Left hindlimb (tissue), 1 donor: Measurements from ENCODE around the gene ADAMTS17.

Source experiments
- DNase-seq: peaks from one replicate; pipeline ENCODE4 v3.0.0-alpha.2; 2018

The ADAMTS17 gene

DNA sequence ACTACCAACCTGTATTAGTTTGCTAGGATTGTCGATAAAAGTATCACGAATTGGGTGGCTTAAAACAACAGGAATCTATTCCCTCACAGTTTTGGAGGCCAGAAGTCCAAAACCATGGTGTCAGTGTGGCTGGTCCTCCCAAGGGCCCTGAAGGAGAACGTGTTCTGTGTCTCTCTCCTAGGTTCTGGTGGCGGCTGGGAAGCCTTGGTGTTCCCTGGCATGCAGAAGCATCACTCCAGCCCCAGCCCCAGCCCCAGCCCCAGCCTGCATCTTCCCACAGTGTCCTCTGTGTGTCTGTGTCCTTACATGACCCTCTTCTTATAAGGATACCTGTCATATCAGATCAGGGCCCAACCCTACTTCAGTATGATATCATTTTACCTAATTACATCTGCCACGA is 336.1 kb downstream of the ADAMTS17 start:
- no peak for DNase-seq

DNA sequence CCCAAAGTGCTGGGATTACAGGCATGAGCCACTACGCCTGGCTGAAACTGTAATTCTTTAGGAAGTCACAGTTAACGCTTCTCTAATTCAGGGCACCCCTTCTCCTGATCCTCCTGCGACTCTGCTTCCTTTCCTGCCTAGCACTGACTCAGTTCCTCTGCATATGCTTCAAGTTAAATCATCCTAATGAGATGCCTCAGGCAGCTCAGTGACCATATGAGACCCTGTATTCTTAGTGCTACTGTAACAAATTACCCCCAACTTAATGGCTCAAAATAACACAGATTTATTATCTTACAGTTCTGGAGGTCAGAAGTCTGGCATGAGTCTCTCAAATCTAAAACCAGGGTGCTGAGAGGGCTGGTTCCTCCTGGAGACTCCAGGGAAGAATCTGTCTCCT is 336.8 kb downstream of the ADAMTS17 start:
- DNase-seq = no peak

DNA sequence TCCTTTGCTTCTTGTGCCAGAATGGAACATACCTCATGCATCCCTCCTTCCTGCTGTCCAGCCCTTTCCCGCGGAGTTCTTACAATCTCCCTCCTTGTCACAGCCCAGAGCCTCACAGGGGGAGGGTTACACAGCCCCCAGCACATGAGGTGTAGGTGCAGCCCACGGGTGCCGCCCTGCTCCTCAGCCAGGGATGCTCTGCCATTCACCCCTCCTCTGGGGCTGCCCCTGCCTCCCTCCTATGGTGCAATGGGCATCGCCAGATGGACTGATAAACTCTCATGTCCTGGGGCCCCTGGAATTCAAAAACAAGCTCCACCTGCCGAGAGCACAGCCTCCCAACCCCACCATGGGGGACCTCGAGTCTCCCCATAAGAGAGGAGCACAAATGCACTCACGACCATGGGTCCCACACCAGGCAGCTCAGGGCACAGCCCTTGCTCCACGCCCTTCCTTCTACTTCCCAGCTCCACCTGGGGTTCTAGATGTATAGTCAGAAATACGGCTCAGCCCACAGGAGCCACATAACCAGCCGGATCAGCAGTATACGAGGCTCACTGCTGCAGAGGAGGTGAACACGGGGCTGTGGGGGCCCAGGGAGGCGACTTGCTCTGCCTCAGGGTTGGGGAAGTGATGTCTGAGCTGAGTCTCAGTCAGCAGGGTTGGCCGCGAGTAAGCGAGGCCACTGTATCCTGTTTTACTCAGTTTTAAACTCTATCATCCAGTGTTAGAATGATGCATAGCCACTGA is 338.8 kb downstream of the ADAMTS17 start:
- no peak for DNase-seq

DNA sequence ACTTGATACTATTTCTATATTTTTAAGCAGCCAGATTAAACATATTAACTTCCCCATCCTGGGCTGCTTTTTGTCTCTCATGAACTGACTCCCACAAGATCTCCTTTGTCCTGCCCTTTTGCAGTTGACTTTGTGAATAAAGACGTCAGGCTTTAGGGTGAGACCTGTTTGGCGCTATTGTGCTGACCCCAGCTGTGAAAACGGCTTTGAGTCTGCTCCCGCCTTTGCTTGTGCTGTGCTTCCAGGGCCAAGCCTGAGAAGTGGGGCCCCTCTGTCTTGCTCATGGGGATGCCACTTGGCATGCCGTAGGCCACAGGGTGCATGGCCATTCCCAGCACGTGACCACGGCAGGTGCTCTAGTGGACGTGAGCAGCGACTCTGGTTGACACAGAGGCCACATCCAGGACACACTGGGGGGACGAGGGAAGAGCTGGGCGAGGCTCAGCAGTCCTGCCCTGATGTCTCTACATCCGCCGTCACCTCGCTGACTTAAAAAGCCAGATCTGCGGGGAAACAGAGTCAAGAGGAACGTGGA is 339.6 kb downstream of the ADAMTS17 start:
- DNase-seq = no peak

DNA sequence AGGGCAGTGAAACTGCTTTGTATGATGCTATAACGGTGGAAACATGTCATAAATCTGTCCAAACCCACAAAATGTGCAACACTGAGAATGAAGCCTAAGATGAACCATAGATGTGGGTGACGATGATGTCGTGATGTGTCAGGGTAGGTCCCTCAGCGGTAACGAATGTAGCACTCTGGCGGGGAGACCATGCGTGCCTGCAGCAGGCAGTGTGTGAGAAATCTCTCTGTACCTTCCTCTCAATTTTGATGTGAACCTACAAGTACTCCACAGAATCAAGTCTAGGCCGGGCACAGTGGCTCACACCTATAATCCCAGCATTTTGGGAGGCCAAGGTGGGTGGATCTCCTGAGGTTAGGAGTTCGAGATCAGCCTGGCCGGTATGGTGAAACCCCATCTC is 340.4 kb downstream of the ADAMTS17 start:
- DNase-seq = no peak

DNA sequence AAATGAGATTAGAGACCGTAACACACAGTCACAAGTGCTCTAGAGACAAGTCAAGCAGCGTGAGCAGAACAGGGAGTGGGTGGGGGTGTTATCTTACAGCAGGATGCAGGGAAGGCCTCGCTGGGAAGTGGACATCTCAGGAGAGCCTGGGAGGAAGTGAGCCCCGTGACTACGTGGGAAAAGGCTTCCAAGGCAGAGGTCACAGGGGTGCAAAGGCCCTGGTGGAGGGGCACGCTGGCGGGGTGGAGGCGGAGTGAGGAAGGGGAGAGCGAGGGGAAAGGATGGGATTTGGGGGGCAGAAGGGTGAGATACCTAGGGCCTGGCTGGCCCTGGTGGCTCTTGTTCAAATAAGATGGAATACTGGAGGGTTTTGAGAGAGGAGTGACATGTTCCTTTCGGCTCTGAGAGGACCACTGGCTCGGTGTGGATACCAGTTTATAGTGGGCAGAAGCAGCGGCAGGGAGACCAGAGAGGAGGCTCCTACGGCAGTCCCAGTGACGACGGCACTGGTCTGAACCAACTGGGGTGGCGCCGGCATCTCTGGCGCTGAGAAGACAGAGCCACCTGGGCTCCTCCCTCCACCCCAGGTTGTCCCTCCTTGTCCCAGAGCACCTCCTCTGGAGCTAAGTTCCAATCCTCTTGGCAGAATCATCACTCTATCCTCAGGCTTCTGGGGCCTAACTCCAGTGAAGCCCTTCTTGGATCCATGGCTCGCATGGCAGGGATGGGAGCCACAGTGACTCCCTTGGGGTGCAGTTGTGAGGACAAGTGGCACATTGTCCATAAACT is 342.3 kb downstream of the ADAMTS17 start:
- no peak for DNase-seq

DNA sequence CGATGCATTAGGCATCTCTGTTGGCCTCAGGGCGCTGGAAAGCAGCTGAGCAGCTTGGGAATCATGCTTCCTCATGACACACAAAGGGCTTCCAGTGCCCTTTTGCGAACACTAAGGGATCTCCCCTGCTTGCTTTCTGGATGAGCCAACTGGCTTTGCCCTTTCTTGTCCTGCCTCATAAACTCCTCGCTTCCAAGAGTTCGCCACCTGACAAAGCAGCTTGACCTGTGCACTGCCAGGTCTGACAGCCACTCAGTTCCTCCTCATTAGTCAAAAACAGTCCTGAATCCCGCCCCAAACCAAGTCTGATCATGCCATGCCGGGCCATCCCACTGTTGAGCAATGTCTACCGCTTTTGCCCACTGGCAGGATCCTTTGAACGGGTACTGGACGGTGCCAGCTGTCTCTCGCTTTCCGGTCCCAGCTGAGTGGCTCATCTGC is 343.1 kb downstream of the ADAMTS17 start:
- no peak for DNase-seq

DNA sequence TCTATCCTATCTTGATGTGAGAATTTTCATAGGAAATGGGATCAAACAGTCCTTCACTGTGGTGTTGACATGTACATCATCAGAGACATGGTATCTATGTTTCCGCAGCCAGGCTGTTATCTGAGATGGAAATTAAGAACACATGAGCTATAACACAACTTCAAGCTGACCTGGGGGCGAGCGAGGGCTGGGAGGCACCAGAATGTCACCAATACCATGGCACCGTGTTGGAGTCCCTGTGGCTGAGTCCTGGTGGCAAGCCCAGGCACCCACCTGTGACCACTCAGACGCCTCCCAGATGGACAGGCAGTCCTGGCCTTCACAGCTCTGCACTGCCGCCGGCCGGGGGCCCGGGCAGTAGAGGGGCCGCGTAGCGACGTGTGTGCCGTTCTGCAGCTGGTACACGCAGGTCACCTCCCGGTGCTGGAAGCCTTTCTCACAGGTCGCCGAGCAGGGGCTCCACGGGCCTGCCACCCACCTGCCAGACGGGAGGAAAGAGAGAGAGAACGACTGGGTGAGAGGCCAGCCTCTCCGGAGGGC is 344.6 kb downstream of the ADAMTS17 start:
- no peak for DNase-seq

DNA sequence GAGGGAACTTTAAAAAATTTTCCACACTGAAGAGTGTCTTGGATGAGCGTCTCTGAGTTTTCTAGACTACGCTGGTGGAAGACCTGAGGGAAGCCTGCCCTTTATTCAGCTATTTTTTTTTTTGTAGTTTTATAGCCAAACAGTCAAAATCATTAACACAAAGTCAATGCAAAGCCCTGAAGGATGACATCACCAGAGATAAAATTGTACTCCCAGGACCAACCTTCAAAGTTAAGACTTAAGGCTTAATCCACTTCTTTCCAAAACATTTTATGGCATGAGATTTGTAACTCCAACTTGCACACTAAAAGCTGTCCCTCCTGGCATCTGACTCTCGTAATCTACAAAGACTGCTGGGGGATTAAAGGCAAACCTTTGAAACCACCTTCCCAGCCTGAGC is 345.1 kb downstream of the ADAMTS17 start:
- no peak for DNase-seq

DNA sequence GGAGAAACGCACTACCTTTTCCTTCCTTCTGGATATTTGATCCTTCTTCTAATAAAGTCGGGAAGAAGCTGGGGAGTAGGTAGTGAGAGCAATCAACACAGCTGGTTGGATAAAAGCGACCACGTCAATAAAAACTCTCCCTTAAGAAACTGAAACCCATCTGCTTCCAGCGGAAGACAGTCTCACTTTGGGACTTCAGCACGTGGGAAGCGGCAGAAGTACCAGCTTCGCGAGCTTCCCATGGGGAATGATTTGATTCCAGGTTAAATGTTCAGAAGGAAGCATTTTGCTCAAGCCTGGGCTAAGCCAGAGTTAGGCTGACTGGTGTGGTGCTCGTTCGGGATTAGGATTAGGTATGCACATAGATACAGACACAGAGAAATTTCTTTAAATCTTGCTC is 346.2 kb downstream of the ADAMTS17 start:
- no peak for DNase-seq

DNA sequence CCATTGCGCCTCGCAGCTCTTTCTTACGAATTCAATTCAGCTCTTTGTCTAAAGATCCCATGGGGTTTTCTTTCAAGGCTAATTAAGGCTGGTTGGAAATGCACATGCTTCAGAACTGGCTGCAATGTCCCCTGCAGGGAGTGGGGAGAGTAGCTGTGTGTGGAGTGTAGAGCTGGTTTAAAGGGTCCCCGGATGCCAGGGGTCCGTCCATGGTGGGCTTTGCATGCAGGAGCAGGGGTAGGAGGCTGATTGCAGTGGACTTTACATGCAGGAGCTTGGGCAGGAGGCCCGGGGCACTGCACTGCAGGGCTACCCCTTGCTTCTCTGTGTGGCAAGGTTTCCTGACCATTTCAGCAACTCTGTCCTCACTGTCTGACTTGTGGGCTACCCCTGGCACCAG is 346.9 kb downstream of the ADAMTS17 start:
- DNase-seq = no peak

DNA sequence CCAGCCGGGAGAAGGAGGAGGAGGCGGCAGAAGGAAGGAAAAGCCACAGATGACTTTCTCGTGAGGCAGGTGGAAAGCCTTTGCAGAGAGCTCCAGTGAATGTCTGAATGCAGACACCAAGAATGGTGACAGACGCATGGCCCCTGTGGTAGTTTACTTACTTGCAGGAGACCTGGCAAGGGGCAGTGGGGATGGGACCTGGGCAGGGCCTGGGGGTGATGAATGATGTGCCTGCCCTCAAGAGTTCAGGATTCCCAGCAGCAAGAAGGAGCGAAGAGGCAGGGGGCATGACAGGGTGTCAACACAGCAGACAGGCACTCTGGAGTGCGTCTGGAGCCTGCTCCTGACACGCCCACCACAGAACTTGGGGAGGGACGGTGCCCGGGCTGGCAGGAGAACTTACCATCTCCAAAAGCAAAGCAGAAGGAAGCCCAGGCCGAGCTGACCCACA is 348.1 kb downstream of the ADAMTS17 start:
- DNase-seq = no peak

DNA sequence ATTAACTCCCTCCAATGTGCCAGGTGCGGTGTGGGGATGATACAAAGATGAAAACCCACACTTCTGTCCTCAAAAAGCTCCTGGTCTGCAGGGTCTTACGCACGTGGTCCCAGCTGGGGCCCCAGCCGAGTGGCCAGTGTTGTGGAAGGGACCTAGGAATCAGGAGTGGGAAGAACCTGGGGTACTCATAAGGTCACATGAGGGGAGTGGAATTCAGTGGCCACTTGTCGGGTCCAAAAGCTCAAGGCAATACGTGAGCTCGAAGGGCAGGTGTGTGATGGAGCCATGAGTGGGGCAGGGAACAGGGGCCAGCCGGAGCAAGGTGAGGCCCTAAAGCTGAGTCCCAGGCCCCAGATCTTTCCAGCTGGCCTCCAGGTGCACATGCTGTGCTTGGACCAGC is 348.5 kb downstream of the ADAMTS17 start:
- no peak for DNase-seq

DNA sequence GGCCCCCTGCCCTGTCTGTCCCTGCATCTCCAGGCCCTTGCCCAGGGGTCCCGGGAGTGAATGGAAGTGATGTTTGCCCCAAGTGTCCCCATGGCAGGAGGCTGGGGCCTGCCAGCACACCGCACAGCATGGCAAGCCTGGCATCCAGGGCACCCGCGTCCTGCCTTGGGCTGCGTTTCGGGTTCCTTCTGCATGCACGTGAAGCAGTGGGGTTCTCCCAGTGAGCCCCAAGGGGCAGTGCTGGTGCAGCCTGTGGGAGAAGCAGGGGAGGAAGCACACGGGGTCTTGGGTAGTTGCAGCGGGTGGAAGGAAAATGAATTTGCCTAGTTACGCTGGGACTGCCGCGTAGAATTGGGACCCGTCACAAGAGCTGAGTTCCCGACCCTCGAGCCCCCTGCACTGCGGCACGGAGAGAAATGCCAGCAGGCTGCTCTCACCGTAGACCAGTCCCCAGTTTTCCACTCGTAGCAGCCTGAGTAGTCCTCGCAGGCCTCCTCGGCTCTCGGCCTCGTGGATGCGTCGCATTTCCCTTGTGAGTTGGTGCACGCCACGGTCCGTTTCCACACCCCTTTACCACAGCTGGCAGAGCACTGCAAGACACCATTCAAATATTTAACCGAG is 349.1 kb downstream of the ADAMTS17 start:
- no peak for DNase-seq

DNA sequence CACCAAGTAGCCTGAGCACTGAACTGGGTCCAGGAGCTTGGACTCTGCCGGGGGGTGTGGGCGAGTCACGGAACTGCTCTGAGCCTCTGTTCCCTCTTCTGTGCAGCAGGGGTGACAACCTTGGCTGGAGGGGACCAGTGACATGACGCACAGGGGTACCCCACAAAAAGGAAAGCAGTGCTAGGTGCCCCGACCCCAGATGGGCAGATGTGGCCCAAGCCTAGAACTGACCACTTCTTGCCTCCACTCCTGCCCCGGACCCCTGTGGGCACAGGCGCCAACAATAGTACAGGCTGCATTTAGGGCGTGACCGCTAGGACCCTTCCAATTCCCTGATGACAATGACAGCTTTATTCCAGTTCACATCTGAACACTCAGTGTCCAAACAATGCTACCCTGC is 352.7 kb downstream of the ADAMTS17 start:
- no peak for DNase-seq

DNA sequence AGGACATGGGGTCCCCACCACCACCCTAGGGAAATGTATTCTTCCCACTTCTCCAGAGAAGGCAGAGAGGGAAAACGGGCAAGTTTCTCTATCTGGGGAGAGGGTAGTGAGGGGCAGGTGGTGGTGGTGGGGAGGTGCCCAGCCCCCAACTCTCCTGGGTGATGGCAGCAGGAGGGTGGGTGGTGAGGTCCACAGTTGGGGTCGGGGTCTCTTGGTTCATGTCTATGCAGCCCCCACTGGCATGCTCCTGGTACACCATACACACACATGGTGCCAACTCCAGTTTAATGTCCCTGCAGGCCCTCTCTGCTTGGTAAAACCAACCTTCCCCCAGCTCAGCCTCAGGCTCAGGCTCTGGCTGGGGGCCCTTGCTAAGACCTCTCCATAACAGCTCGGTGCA is 354.1 kb downstream of the ADAMTS17 start:
- no peak for DNase-seq

DNA sequence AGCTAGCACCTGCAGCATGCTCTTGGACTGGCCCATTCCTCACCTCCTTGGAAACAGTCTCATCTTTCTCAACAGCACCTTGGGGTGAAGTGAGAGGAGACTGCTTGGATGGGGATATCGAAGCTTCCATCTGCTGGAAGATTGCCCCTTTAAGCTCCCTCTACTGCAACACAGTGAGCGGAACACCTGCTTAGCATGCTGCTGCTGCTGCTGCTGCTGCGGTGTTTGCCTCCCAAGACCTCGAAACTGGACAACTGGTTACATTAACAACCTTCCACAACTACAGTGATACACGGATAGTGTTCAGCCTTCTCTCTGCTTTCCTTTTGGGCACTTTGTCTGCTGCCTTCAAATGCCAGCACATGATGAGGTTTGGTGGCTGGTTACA is 354.7 kb downstream of the ADAMTS17 start:
- no peak for DNase-seq

DNA sequence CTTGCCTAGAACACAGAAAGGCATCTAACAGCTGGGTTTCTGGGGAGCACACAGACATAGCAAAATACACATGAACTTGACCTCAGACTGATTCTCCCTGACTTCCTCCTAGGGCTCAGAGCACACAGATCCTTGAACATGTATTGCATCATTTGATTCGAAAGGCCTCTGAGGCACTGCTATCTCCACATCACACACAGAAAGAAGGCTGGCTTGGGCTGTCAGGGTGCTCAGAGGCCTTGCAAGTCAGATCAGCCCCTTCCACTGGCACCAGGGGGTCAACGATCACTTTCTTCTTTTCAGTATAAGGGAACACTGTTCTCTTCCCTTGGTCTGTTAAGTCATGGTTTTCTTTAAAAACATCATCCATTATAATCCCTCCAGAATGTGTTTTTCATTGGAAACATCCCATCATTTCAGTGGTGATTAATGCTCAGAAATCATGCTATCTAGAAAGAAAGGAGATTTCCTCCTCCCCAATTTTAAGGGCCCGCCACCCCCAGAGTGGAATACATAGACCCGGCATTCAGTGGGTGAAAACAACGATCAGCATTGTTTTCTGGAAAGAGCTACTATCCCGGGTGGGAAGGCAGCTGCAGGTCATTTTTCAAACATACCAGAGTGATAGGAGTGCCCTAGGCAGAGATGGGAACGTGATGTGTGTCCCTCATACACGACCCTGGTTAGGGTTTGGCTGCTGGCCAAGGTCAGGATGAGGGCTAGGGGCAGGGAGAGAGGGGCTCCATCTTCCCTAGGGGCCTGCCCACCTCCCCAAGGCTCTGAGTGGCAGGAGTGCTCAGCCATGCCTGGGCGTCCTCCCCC is 355.3 kb downstream of the ADAMTS17 start:
- DNase-seq = no peak

DNA sequence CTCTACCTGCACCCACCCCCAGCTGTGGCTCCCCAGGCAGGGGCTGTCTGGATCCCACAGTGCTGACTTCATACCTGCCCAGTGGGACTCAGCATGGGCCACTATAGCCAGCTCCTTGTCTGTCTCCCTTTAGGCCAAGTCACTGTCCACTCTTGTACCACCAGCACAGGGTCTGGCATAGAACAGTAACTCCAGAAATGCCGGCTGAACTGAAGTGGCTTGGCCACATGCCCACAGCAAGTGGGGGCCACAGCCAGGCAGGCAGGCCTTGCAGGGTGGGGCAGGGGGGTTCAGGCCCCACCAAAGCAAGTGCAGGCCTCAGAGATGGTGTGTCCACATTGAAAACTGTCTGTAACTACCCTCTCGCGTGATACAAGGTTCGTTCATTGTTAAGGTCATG is 355.9 kb downstream of the ADAMTS17 start:
- DNase-seq = no peak

DNA sequence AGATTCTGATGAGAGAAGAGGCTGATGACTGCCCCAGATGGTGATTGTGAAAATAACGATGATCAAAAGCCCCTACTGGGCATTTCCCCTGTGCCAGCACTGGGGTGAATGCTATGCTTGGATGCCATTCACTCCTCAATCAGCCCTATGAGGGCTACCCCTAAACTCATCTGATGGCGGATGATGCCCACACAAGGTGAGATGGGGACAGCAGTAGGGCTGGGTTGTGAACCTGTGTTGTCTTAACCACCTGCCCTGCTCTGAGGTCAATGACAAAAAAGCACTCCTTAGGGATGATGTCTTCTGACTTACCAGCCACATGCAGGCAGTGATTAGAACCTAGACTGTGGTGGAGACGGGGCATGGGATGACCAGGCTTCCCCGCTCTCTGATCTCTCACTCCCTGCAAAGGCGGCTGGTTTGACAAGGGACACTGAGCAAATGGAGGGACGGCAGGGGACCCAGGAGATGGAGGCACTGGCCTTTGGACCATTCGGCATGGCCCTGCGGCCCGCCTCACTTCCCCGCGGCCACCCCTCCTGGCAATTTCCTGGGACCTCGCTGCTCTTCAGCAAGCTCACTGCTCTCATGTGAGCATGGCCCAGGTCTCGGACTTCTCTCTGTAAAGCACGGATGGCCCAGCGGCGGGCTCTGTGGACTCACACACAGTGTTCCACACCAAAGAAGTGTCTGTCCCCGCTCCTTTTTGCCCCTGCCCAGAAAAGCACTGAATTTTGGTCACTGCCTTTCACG is 357.1 kb downstream of the ADAMTS17 start:
- no peak for DNase-seq

DNA sequence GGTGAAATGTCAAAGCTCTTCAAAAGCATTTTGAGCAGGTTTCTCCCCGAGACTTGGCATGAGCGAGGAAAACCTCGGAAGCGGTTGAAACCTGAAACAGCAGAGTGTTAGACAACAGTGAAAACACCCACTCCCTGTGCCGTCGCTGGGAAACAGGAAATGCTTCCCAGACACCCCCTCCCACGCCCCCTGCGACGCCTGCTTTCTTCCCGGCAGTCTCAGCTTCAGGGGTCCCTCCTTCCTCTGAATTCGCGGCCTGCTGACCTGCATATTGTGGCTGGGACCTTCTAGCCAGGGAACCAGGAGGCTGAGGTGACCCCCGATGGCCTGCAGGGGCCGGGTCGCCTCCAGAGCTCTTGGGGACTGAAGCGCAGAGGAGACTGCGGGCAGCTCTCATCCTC is 357.9 kb downstream of the ADAMTS17 start:
- DNase-seq = peak; percentile 75
